ENCODE results near the gene DRICH1.

DNA sequence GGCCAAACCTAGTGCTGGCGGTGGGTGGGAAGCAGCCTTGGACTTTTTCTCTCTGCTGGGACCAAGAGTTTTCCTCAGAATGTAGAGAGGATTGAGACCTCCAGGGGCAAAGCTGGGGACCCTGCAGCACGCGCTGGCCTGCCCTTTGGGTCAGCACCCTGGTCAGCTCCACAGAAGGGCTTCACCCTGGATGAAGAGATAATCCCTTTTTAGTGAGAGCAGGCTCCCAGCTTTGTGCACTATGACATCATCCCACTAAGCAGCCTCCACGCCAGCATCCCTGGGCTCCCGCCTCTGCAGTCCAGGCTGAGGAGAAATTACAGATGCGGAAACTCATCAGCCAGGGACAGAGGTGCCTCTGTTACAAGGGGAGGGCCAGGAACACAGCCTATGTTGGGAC, 23.5 kb downstream of the DRICH1 start:
- TF ChIP-seq CTCF (IDR thresholded peaks at IDR 0.05) (no peak), POLR2A (IDR thresholded peaks at IDR 0.05) (no peak), EP300 (IDR thresholded peaks at IDR 0.05) (no peak)

Measured in sigmoid colon (tissue), 4 donors.